NCI-H82 (cell line): ENCODE measurements around the gene MAB21L3.

Source experiments
- DNase-seq: peaks from one replicate; lab custom pipeline; 2025; lab: John Stamatoyannopoulos, UW

The MAB21L3 gene

GRCh38 chr1:116166011-116166571, 54.9 kb downstream of the MAB21L3 start:
- no peak for DNase-seq

- DNase-seq = no peak
Observed at GRCh38 chr1:116166655-116167054, 55.5 kb downstream of the MAB21L3 start.

DNA sequence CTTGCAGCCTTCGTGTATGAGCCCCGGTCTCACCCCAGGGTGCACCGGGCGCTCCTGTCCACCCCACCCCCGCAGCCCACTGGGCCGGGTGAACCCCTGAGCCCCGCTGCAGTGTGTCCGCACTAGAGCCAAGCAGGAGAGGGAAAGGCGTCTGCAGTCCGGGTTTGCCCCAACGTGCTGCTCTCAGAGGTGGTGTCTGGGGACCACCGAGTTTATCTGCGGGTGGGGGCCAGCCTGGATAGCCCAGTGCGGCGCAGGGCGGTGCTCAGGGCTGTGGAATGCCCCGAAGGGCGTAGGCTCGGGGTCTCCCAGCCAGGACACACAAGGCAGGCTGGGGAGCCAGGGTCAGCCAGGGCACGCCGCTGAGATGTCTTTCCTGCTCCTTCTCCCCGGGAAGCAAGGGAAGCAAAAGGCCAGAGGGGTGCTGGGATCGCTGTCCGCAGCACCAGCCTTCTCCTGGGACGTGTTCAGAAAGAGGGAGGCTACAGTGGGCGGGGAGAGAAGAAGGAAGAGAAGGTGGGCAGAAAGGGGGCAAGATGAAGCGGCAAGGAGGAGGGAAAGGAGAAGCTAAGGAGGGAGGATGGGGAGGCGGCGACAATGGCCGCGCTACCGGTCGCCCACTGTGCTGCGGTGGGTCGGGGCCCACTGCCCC, 56.6 kb downstream of the MAB21L3 start:
- DNase-seq = no peak

- DNase-seq = no peak
Observed at GRCh38 chr1:116168277-116169032, 57.3 kb downstream of the MAB21L3 start.

- DNase-seq = no peak
Observed at GRCh38 chr1:116169898-116170297, 58.7 kb downstream of the MAB21L3 start.

GRCh38 chr1:116170721-116171589, 59.8 kb downstream of the MAB21L3 start:
- DNase-seq = no peak

DNA sequence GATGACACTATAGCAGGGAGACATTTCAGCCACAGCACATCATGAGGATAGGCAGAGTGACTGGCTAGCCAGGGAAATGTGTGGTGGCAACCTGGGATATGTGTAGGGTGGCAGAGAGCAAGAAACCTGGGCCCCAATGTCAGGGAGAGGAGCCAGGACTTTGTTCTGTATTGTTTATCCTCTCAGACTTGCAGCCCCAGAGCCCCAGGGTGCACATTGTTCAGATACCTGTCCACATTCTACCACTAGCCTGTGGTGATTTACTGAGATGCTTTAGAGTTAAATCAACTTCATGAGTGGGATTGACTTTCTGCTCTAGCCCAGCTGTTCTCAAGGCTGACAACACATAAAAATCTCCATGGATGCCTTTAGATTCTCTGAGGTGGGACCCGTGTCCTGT, 61.5 kb downstream of the MAB21L3 start:
- no peak for DNase-seq

DNA sequence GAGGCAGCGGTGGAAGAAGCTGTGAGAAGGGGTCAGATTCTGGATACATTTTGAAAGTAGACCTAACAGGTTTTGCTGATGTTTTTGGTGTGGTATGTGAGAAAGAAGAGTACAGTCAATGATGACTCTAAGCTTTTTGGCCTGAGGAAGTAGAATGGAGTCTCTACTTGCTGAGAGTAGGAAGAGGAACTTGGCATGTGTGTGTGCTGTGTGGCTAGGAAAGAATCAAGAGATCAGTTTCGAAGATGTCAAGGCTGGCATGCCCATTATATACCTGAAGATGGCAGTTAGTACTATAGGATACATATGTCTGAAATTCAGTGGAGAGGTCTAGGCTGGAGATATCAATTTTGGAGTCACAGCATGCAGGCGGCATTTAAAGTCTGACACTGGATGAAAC, 64.4 kb downstream of the MAB21L3 start:
- DNase-seq = no peak

DNA sequence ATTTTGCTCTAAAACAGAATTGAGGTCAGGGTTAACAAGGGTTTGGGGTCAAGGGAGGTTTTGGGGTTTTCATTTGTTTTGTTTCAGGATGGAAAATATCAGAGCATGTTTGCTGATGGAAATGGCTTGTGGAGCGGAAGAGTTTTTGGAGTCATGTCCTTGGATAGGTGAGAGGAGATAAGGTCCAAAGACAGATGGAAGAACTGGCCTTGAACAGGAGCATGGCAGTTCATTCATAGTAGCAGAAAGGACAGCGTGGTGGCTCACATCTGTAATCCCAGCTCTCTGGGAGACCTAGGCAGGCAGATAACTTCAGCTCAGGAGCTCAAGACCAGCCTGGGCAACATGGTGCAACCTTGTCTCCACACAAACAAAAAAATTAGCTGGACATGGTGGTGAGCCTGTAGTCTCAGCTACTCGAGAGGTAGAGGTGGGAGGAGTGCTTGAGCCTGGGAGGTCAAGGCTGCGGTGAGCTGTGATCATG, 65.1 kb downstream of the MAB21L3 start:
- DNase-seq = no peak

DNA sequence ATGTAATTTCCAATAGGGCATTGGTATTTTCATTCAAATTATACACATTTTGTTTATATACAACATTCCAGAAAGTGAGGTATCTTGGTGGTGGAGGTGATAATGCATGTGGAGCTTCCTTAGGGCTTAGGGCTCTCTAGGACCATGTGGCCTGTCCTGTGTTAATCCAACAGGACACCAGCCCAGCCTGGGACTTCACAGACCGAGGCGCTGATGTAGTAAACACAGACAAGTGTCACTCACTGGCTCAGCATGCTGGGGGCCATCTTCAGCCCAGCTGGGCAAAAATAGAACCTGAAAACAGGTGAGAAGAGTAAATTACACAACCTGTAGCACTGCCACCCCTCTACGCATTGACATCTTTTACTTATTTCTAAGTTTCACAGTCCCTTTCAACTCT, 66.7 kb downstream of the MAB21L3 start:
- no peak for DNase-seq

GRCh38 chr1:116178837-116179236, 67.6 kb downstream of the MAB21L3 start:
- DNase-seq = no peak

- no peak for DNase-seq
Observed at GRCh38 chr1:116179419-116179818, 68.2 kb downstream of the MAB21L3 start.

DNA sequence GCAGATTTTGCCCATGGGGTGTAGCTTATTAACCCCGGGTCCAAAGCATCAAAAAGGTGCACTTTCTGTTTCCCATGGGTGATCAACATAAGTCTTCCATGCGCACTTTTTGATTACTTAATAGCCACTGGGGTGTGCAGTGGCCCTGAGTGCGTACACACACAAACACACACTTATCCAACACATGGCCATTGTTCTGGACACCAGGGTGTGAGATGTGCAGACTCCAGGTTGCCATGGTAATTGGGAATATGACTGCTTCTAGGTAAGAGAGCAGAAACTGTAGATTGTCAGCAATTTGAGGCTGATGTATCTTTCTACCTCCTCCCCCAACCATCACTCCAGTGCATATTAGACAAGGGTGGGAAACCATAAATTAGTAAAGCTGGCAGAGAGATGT, 68.8 kb downstream of the MAB21L3 start:
- no peak for DNase-seq

GRCh38 chr1:116182019-116182714, 71.0 kb downstream of the MAB21L3 start:
- DNase-seq = no peak
